Non-pigmented ciliary epithelial cell (primary cell): ENCODE data around the gene CLCN6.
"Not testable (repeated sequence)": the region's sequence is repeated elsewhere in the genome, so short reads cannot be mapped to it uniquely, and the experiment has no call there.

Source experiments
- DNase-seq: peaks from one replicate; pipeline ENCODE4 v3.0.0-alpha.2; 2010; ENCODE audit warnings: low read depth

Gene CLCN6

GRCh38 chr1:11796036-11796828 lies 9.8 kb upstream of the CLCN6 start:
- DNase-seq = no peak

DNA sequence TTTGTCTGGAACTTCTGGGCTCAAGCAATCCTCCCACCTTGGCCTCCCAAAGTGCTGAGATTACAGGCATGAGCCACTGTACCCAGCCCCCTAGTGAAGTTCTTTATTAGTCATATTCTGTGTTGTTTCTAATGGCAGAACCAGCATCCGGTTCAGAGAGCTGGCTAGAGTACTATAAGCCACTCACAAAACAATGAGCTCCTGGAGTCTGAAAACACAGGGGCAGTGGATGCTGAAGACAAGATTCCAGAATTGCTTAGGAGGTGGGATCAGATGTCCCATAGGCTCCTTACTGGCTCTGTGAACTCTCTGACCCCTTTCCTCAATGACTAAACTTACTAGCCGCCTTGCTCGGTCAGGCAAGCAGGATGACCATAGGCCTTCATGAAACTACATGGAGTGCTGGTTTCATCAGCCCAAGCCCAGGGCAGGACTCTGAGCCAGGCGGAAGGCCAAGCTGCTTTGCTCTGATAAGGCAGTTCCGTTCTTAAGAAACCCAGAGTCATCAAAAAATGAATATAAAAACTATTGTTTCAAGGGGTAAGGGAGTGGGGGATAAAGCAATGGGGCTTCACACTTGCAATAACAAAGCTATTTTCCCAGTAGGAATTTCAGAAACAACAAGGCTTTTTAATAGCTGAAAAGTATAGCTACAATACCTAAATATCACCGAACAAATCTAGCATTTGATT lies 8.3 kb upstream of the CLCN6 start:
- no peak for DNase-seq

GRCh38 chr1:11799099-11799498 lies 6.9 kb upstream of the CLCN6 start:
- DNase-seq = no peak

DNA sequence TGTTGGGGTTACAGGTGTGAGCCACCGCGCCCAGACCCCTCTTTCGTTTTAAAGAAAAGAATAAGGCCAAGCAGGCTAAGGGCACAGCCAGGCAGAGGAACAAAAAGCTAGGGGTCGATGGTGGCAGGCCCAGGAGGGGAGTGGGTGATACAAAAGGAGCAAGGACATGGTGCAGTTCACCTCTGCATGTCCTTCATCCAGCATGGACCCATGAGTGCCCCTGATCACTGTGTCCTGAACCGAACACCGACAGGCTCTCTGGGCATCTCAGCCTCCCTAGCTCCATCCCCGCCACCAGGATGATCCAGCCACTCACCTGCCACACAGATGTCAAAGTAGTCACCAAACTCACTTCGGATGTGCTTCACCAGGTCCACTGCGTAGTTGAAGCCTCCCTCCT lies 6.1 kb upstream of the CLCN6 start:
- DNase-seq = no peak

- no peak for DNase-seq
Observed at GRCh38 chr1:11800391-11800755, 5.6 kb upstream of the CLCN6 start.

DNA sequence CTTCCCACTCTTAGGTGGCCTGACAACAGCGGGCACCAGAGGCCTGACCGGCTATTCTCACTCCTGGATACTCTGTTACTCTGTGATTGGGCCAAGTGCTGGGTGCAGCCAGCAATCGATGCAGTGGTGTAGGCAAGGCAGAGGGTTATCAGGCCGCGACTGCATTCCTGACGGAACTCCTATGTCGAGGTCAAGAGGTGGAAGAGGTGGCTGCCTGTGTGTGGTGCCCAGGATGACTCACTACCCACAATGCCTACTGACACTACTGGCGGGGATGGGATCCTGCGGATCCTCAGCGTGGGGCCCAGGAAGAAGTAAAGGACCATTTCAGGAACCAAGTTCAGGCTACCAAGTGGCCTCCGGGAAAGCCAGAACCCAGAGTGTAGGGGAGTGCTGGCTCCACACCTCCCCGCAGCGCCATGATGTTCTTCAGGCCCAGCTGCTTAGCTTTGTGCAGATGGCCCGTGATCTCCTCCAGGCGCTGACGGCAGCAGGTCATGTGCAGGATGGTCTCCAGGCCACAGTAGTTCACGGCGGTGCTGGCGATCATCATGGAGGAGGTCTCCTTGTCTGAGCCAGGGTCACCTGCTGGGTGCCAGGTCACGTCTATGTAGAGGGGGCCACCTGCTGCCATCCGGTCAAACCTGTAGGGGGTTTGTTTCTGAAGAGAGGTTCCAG lies 5.1 kb upstream of the CLCN6 start:
- DNase-seq = no peak

DNA sequence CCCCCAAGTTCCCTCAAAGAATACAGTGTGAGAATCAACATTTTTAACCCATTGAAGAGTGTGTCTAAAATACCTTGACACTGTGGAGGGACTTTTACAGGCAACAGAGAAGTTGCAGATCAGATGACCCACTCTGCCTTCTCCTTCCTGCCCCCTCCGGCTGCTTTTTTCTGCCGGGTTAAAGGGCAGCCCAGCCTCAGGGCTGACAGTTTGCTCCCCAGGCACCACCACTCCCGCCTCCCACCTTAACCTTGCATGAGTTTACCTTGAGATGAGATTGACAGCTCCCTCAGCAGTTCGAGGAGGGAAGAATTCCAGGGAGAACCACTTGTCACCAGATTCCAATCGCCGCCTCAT lies 3.4 kb upstream of the CLCN6 start:
- DNase-seq = no peak

DNA sequence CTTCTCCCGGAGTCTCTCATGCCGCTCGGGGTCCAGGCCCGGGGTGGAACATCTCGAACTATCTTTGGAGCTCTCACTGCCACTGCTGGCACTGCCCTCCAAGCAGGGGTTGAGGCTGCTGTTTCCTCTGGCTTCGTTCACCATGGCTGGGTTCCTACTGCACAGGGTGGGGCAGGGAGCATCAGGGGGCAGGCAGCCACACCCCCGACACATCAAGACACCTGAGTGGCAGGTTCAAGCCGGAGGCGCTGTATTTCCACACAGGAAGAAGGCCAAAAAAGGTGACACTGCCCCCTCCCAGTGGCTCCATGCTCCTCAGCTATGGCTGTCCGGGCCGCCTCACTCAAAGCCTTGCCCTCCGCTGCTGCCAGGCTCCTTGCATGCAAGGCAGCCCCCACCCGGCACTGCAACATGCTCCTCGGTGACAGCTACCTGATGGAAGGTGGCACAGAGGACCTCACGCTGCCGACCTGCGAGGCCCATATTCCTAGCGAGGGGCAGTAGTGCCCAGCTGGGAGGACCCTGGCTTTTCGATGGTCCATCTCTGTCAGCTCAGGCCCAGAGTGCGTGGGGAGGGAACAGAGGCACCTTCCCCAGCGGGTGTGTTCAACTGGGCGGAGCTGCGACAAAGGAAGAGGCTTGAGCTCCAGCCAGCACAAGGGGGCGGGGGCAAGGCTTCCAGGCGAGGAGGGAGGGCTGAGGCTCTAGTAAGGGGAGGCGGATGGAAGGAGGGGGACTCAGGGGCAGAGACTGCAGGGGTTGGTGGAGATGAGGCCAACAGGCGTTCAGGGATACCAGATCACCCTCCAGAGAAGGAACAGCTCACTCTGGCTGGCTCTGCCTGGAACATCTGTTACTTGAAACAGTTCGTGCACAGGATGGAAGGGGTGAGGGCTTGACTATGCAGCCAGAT lies 2.8 kb upstream of the CLCN6 start:
- peak; percentile 94 for DNase-seq

GRCh38 chr1:11803924-11804665 lies 1.9 kb upstream of the CLCN6 start:
- not testable (repeated sequence) for DNase-seq

GRCh38 chr1:11804666-11805421 lies 1.1 kb upstream of the CLCN6 start:
- DNase-seq = no peak

DNA sequence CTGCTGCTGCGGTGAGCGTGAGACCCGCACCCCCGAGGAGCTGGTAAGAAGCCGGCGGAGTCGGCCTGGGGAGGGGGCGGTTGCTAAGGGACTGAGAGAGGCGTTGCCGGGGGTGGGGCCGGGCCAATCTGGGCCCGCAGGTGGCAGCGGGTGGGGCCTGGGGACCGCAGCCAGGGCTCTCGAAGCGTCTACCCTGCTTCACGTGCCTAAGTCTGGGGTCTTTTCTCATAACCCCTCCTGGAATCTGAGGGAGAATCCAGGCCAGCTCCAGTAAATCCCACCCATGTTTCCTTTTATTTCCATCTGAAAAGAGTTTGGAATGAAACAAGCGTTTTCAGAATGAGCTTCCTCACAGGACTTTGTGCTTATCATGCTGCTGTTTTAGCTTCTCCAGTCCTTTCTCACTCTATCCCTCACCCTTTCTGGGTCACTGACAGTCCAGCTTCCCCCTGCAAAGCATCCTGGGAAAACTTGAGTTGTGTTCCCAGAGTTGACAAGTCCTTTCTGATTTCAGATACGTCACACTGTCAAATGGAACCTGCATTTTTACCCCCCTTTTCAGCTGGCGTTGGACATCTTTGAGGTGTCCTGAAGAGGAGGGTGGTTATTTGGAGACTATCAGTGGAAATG lies 431 bp downstream of the CLCN6 start:
- DNase-seq = no peak

- no peak for DNase-seq
Observed at GRCh38 chr1:11807133-11807532, 1.1 kb downstream of the CLCN6 start.

DNA sequence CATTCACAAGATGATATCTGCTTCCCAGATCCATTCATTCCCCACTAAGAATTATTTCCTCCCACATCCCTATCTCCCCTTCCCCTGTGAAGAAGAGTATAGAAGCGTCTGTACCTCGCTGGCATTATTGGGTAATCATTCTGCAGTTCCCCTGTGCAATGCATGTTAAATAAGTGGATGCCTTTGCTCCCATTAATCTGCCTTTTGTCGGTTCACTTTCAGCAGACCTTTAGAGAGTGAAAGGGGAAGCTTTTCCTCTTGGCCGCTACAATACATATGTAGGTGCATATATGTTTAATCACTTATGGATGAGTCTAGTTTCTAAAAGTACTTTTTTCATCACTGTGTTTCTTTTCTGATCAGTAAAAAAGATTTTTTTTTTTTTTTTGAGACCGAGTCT lies 7.0 kb downstream of the CLCN6 start:
- DNase-seq = no peak

DNA sequence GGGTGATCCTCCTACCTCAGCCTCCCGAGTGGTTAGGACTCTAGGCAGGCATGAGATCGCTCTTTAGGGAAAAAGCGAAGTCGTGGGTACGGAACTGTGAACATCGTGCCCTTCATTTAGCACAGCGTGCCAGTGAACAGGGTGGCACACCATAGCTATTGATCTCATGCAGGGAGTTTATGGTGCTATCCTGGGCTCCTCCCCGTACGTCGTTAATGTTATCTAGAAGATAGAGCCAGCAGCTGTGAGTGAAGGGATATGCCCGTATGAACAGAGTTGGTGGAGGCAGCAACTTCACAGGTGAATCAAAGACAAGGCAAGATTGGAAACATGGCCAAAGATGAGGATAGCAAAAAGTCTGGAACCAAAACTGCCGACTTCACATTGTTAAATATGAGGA lies 11.2 kb downstream of the CLCN6 start:
- DNase-seq = no peak

GRCh38 chr1:11822091-11822490 lies 16.1 kb downstream of the CLCN6 start:
- DNase-seq = no peak

DNA sequence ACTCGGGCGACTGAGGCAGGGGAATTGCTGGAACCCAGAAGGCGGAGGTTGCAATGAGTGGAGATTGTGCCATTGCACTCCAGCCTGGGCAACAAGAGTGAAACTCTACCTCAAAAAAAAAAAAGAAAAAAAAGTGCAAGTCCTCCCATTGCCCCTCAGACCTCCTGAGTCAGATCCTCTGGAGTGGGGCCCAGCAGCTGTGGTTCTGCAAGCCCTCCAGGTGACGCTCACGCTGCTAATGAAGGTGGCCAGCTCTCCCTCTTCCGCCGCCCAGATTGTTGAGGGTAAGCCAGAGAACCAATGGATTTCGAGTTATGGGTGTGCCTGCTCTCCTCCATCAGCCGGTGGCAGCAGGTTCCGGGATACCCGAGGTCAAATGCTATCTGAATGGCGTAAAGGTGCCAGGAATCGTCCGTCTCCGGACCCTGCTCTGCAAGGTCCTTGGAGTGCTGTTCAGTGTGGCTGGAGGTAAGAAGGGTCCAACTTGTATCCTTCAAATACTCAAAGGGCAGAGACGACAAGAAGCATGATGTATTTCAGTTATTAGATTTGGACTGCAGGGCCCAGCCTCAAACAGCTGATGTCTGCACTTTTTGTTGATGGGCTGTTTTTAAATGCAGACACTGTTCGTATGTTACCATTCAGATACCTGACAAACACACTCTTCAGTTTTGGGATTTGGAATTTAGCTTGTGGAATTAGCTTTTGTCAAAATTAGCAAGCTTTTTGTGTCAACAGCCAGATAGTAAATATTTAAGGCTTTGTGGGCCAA lies 17.6 kb downstream of the CLCN6 start:
- no peak for DNase-seq

GRCh38 chr1:11825131-11825530 lies 19.1 kb downstream of the CLCN6 start:
- no peak for DNase-seq

DNA sequence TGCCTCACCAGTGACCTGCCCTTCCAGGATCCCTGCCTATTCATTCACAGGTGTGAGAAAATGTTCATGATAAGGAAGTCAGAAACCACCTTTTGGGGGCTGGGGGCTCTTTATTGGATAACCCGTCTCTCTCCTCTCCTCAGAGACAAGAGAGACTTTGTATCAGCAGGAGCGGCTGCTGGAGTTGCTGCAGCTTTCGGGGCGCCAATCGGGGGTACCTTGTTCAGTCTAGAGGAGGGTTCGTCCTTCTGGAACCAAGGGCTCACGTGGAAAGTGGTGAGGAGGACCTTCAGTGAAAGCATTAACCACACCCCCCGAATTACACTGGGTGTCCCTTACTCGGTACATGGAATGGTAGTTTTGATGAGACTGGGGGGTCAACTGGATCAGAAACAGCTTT lies 21.0 kb downstream of the CLCN6 start:
- DNase-seq = no peak

DNA sequence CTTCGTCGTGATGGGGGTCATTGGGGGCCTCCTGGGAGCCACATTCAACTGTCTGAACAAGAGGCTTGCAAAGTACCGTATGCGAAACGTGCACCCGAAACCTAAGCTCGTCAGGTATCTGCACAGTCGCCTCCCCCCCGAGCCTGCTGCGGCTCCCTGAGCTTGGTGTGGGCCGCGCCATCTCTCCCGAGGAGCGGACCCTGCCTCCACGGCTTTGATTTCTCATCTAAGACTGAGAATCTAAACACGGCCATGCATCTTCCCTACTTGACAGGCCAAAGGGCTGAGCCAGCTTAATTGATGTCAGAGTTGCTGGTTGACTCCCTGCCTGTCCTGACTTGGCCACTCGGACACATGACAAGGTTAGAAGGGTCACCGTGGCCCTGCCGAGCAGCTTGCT lies 22.5 kb downstream of the CLCN6 start:
- DNase-seq = no peak
